Adrenal gland (tissue), 5 donors: ENCODE results near the gene APH1B.

Source experiments
- CTCF ChIP-seq, 6 experiments: fragments of 450-650 bp in 4 of 6; fragments of 200-600 bp in 2 of 6; sonication (generic) in 1 of 6; IDR thresholded peaks; 1 replicate in 5 of 6; 2 replicates in 1 of 6; pipeline versions ENCODE4 v1.5.1 to v1.8.0; 2016 to 2021; ENCODE audit warnings: antibody characterized with exemption in 6 of 6, mild to moderate bottlenecking in 2 of 6, moderate library complexity in 1 of 6
- POLR2A ChIP-seq, 2 donors: fragments of 450-650 bp; IDR thresholded peaks; one replicate each; pipeline ENCODE4 v1.6.1; 2017; ENCODE audit warnings: antibody characterized with exemption in 2 of 2, mild to moderate bottlenecking in 2 of 2, moderate library complexity in 1 of 2
- donor health status: DM: no; HTN: no; CAD: no.

- TF ChIP-seq CTCF (IDR thresholded peaks at IDR 0.05), result no peak
- no peak for TF ChIP-seq POLR2A (IDR thresholded peaks at IDR 0.05)
Measured at GRCh38 chr15:63330926-63331325, 53.5 kb downstream of the APH1B start.
